CD4-positive, CD25-positive, alpha-beta regulatory T cell (primary cell): ENCODE results near the gene C11orf65. TPM values are rescaled to one million over a fixed set of nuclear protein-coding genes. Genes with fewer than 3 reads are reported as not detected.
"Not testable (repeated sequence)": the region's sequence is repeated elsewhere in the genome, so short reads cannot be mapped to it uniquely, and the experiment has no call there.

Experiments
- ATAC-seq, 2 donors: fragments of 150-1000 bp; cut with Tn5 transposase; one replicate each; pipeline ENCODE4 v1.10.0; 2021; ENCODE audit warnings: low read depth in 2 of 2, moderate number of reproducible peaks in 2 of 2, moderate library complexity in 1 of 2
- DNase-seq, 3 donors: peaks; one replicate each; pipeline versions ENCODE4 v3.0.0 to v3.0.0-alpha.2; 2012 to 2022; ENCODE audit warnings: mixed read lengths in 1 of 3
- H3K27ac ChIP-seq: one replicate; pipeline ENCODE4 v1.7.0; 2013; ENCODE audit warnings: mild to moderate bottlenecking, low read length; ENCODE audit not compliant: insufficient read depth, poor library complexity, severe bottlenecking
- H3K27me3 ChIP-seq: one replicate; pipeline ENCODE4 v1.7.0; 2013; ENCODE audit warnings: low read length; ENCODE audit not compliant: control insufficient read depth, insufficient read depth
- H3K36me3 ChIP-seq: one replicate; pipeline ENCODE4 v1.7.0; 2013; ENCODE audit warnings: mild to moderate bottlenecking, low read length, moderate library complexity; ENCODE audit not compliant: control insufficient read depth, insufficient read depth
- H3K4me1 ChIP-seq: 2 replicates; pipeline ENCODE4 v1.7.0; 2013; ENCODE audit warnings: mild to moderate bottlenecking, low read length; ENCODE audit not compliant: insufficient read depth, control insufficient read depth, poor library complexity, severe bottlenecking
- H3K4me3 ChIP-seq: one replicate; pipeline ENCODE4 v1.7.0; 2013; ENCODE audit warnings: low read depth, mild to moderate bottlenecking, low read length, moderate library complexity
- H3K9me3 ChIP-seq, 2 experiments: 1 replicate in 1 of 2; 2 replicates in 1 of 2; pipeline ENCODE4 v1.7.0; 2013; ENCODE audit warnings: low read length in 2 of 2, mild to moderate bottlenecking in 1 of 2, moderate library complexity in 1 of 2; ENCODE audit not compliant: control insufficient read depth in 2 of 2
- H3K27ac Mint-ChIP-seq, 3 donors: one replicate each; pipeline ENCODE4 v1.8.0; 2020 to 2022; ENCODE audit warnings: mild to moderate bottlenecking in 3 of 3, mixed read lengths in 3 of 3, moderate library complexity in 2 of 3
- H3K27me3 Mint-ChIP-seq: one replicate; pipeline ENCODE4 v1.8.0; 2022; ENCODE audit warnings: mild to moderate bottlenecking, mixed read lengths
- H3K36me3 Mint-ChIP-seq: one replicate; pipeline ENCODE4 v1.8.0; 2020; ENCODE audit warnings: mixed read lengths
- H3K4me1 Mint-ChIP-seq, 4 donors: one replicate each; pipeline ENCODE4 v1.8.0; 2020 to 2022; ENCODE audit warnings: mixed read lengths in 4 of 4, mild to moderate bottlenecking in 1 of 4
- H3K4me3 Mint-ChIP-seq, 4 donors: one replicate each; pipeline ENCODE4 v1.8.0; 2020 to 2022; ENCODE audit warnings: mild to moderate bottlenecking in 4 of 4, mixed read lengths in 4 of 4, moderate library complexity in 3 of 4
- H3K9me3 Mint-ChIP-seq, 7 donors: one replicate each; pipeline ENCODE4 v1.8.0; 2020 to 2022; ENCODE audit warnings: mixed read lengths in 7 of 7, mild to moderate bottlenecking in 3 of 7, moderate library complexity in 2 of 7
- polyA plus RNA-seq, 4 donors: library from polyadenylated mRNA; unstranded; fragments of 300-500 nt; fragmentation: Illumina TruSeq; gene quantifications; one replicate each; pipeline ENCODE4 v1.2.3, GENCODE V29; 2021
- total RNA-seq: library from RNA; stranded (reverse); gene quantifications from one replicate; pipeline ENCODE4 v1.2.3, GENCODE V29; 2022

The C11orf65 gene
- total and polyA plus RNA-seq, 5 donors from 2014 or later, result 0.37 to 1.4 (median 0.56) TPM

- H3K27me3 ChIP-seq, result no peaks in the 10 kb centered on the region
These were observed 14.0 kb downstream of the C11orf65 start for GRCh38 chr11:108453207-108453835.

GRCh38 chr11:108441445-108441844 is 25.9 kb downstream of the C11orf65 start:
- not testable (repeated sequence) for H3K9me3 ChIP-seq, H3K4me1 Mint-ChIP-seq, H3K27ac Mint-ChIP-seq, H3K36me3 ChIP-seq, H3K4me3 Mint-ChIP-seq, DNase-seq, H3K4me3 ChIP-seq, H3K27ac ChIP-seq, H3K27me3 ChIP-seq, H3K4me1 ChIP-seq, ATAC-seq, H3K36me3 Mint-ChIP-seq
- peaks cover 15% of the 10 kb centered on the region for H3K27me3 Mint-ChIP-seq
- peaks cover 0 to 19% (median 3%) of the 10 kb centered on the region in 7 donors for H3K9me3 Mint-ChIP-seq

More at GRCh38 chr11:108453207-108453835, 14.0 kb downstream of the C11orf65 start:
- Histone ChIP-seq H3K4me3 (no peak overlapping the region), H3K9me3 (peaks cover 3 to 7% of the 10 kb centered on the region in 2 experiments), H3K27ac (no peak overlapping the region), H3K4me1 (no peaks in the 10 kb centered on the region), H3K36me3 (no peaks in the 10 kb centered on the region)
- peaks cover 0 to 2% (median 0%) of the 10 kb centered on the region in 4 donors for H3K4me1 Mint-ChIP-seq
- H3K36me3 Mint-ChIP-seq, result peaks cover 6% of the 10 kb centered on the region
- H3K4me3 Mint-ChIP-seq, result no peak overlapping the region
- peaks cover 0 to 26% (median 7%) of the 10 kb centered on the region in 7 donors for H3K9me3 Mint-ChIP-seq
- ATAC-seq (no peak), DNase-seq (no peak)
- H3K27ac Mint-ChIP-seq, result no peak overlapping the region
- no peaks in the 10 kb centered on the region for H3K27me3 Mint-ChIP-seq

- Mint-ChIP-seq H3K36me3 (peaks cover 3% of the 10 kb centered on the region), H3K4me1 (no peaks in the 10 kb centered on the region), H3K9me3 (peaks cover 0 to 11% (median 1%) of the 10 kb centered on the region in 7 donors), H3K4me3 (no peak overlapping the region), H3K27me3 (peaks cover 19% of the 10 kb centered on the region), H3K27ac (no peak overlapping the region)
- peaks cover 0 to 2% of the 10 kb centered on the region in 2 experiments for H3K9me3 ChIP-seq
- no peaks in the 10 kb centered on the region for H3K27me3 ChIP-seq
- ATAC-seq (no peak), DNase-seq (no peak)
- no peaks in the 10 kb centered on the region for H3K4me1 ChIP-seq
- no peaks in the 10 kb centered on the region for H3K36me3 ChIP-seq
- H3K27ac ChIP-seq, result no peak overlapping the region
- H3K4me3 ChIP-seq, result no peak overlapping the region
These were observed 30.7 kb downstream of the C11orf65 start for GRCh38 chr11:108436594-108436993.

GRCh38 chr11:108435066-108435465 is 32.3 kb downstream of the C11orf65 start:
- no peak overlapping the region for H3K27ac Mint-ChIP-seq

GRCh38 chr11:108432783-108433182 is 34.5 kb downstream of the C11orf65 start:
- Histone ChIP-seq H3K27ac (no peak overlapping the region), H3K4me3 (no peak overlapping the region), H3K4me1 (no peaks in the 10 kb centered on the region), H3K36me3 (no peaks in the 10 kb centered on the region), H3K9me3 (peaks cover 0 to 2% of the 10 kb centered on the region in 2 experiments), H3K27me3 (no peaks in the 10 kb centered on the region)
- H3K4me3 Mint-ChIP-seq, result no peak overlapping the region
- H3K9me3 Mint-ChIP-seq, result peaks cover 0 to 7% (median 1%) of the 10 kb centered on the region in 7 donors
- no peak for ATAC-seq
- no peak overlapping the region for H3K27ac Mint-ChIP-seq
- peaks cover 14% of the 10 kb centered on the region for H3K27me3 Mint-ChIP-seq
- H3K36me3 Mint-ChIP-seq, result peaks cover 11% of the 10 kb centered on the region
- no peak for DNase-seq
- no peaks in the 10 kb centered on the region for H3K4me1 Mint-ChIP-seq

More at GRCh38 chr11:108435066-108435465, 32.3 kb downstream of the C11orf65 start:
- peaks cover 0 to 2% of the 10 kb centered on the region in 2 experiments for H3K9me3 ChIP-seq
- no peaks in the 10 kb centered on the region for H3K36me3 ChIP-seq
- Mint-ChIP-seq H3K27me3 (peaks cover 19% of the 10 kb centered on the region), H3K9me3 (peaks cover 0 to 11% (median 0%) of the 10 kb centered on the region in 7 donors), H3K36me3 (peaks cover 3% of the 10 kb centered on the region), H3K4me1 (no peaks in the 10 kb centered on the region), H3K4me3 (no peak overlapping the region)
- no peaks in the 10 kb centered on the region for H3K27me3 ChIP-seq
- H3K4me1 ChIP-seq, result no peaks in the 10 kb centered on the region
- DNase-seq (no peak), ATAC-seq (no peak)
- no peak overlapping the region for H3K4me3 ChIP-seq
- H3K27ac ChIP-seq, result no peak overlapping the region

- DNase-seq (no peak), ATAC-seq (no peak)
- no peak overlapping the region for H3K4me3 ChIP-seq
- Mint-ChIP-seq H3K27ac (no peak overlapping the region), H3K36me3 (peaks cover 11% of the 10 kb centered on the region), H3K4me3 (no peak overlapping the region), H3K4me1 (no peaks in the 10 kb centered on the region), H3K27me3 (peaks cover 13% of the 10 kb centered on the region), H3K9me3 (peaks cover 0 to 7% (median 1%) of the 10 kb centered on the region in 7 donors)
- H3K9me3 ChIP-seq, result peaks cover 0 to 2% of the 10 kb centered on the region in 2 experiments
- no peak overlapping the region for H3K27ac ChIP-seq
- H3K27me3 ChIP-seq, result no peaks in the 10 kb centered on the region
- H3K4me1 ChIP-seq, result no peaks in the 10 kb centered on the region
- H3K36me3 ChIP-seq, result no peaks in the 10 kb centered on the region
These were observed 35.3 kb downstream of the C11orf65 start for GRCh38 chr11:108431997-108432396.

GRCh38 chr11:108431370-108431769 is 36.0 kb downstream of the C11orf65 start:
- H3K4me1 ChIP-seq, result no peaks in the 10 kb centered on the region
- H3K36me3 Mint-ChIP-seq, result peaks cover 11% of the 10 kb centered on the region
- H3K4me3 ChIP-seq, result no peak overlapping the region
- H3K9me3 Mint-ChIP-seq, result peaks cover 0 to 11% (median under 1%) of the 10 kb centered on the region in 7 donors
- no peak overlapping the region for H3K27ac Mint-ChIP-seq
- ATAC-seq (no peak), DNase-seq (no peak)
- peaks cover 7% of the 10 kb centered on the region for H3K27me3 Mint-ChIP-seq
- H3K9me3 ChIP-seq, result peaks cover 0 to 1% of the 10 kb centered on the region in 2 experiments
- no peak overlapping the region for H3K27ac ChIP-seq
- no peaks in the 10 kb centered on the region for H3K4me1 Mint-ChIP-seq
- H3K36me3 ChIP-seq, result no peaks in the 10 kb centered on the region
- H3K4me3 Mint-ChIP-seq, result no peak overlapping the region
- no peaks in the 10 kb centered on the region for H3K27me3 ChIP-seq

- not testable (repeated sequence) for H3K27ac ChIP-seq, H3K4me1 Mint-ChIP-seq, H3K27me3 ChIP-seq, H3K4me1 ChIP-seq, H3K36me3 Mint-ChIP-seq, H3K36me3 ChIP-seq, ATAC-seq, H3K9me3 Mint-ChIP-seq, H3K4me3 ChIP-seq, H3K27me3 Mint-ChIP-seq, H3K4me3 Mint-ChIP-seq
- peaks cover 0 to 12% of the 10 kb centered on the region in 2 experiments for H3K9me3 ChIP-seq
- peak in 2 of 3 donors; percentile 23 to 31 for DNase-seq
- peak overlapping the region in 1 of 3 donors; percentile 48 for H3K27ac Mint-ChIP-seq
These were observed 49.8 kb downstream of the C11orf65 start for GRCh38 chr11:108417551-108417950.
